IPS DF 19.7 (cell line): ENCODE measurements around the gene RARB.

Experiments
- DNase-seq: peaks from one replicate; pipeline ENCODE4 v3.0.0-alpha.2; 2013; ENCODE audit warnings: low read depth, low spot score

Gene RARB

DNA sequence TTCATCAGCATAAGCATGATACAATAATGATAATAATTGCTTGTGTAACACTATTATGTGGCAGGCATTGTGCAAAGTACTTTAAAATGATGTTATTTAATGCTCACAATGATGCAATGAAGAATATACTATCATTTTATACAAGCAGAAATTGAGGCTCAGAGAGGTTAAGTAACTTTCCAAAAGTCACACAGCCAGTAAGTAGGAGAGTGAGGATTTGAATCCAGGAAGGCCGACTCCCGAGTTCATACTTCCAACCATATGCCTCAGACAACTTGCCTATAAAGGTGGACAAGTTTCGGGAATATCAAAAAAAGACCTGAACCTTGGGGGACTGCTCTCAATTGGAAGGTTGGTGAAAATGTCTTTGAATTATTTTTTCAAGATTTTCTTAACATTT lies 19.9 kb downstream of the RARB start:
- no peak for DNase-seq

DNA sequence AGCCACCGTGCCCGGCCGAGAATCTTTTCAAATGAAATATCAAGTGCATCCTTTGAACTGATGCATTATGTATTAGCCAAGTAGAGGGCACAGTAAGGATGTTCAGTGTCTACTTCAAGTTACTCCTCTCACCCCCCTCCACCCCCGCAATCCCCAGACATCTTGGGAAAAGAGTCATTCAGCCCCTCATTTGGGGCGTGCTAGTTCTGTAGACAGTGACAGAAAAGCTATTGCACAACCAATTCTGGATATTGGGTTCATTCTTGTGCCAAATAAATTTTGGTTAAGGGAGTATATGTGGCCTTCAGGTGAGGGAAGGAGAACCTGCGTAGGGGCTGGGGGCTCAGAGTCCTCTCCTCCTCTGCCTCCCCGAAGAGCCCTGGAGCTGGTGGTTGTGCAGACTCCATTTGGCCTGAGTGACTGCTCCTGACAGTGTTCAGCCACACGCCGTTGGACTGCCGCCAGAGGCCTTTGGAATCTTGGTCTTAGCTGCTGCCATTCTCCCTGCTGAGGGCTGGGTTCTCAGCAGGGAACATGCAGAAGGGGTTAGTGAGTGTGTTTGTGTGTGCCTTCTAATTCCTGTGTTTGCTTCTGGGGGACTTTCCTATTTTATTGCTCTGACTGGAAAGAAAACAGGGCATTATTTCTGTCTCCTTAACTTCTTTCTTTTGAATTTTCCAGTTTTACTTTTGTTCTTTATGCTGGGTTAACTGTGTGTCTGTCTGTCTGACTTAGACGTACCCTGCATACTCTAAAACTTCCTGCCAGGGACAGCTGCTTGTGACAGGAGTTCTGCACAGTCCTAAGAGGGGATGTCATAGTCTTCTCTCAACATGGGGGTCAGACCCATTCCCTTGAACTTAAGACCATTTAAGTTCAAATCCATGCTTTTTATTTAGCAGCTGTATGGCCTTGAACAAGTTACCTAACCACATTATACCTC lies 21.0 kb downstream of the RARB start:
- no peak for DNase-seq

DNA sequence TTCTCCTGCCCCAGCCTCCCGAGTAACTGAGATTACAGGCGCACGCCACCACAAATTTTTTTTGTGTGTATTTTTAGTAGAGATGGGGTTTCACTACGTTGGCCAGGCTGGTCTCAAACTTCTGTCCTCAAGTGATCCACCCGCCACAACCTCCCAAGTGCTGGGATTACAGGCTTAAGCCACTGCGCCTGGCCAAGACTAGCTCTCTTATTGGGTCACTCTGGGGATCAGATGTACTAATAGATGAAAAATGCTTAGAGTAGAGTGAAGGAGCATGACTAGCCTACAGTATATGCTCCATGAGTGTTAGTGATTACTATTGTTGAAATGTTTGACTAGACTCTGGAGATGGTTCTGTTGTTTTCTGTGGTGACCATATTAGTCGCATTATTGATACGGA lies 21.8 kb downstream of the RARB start:
- DNase-seq: no peak

DNA sequence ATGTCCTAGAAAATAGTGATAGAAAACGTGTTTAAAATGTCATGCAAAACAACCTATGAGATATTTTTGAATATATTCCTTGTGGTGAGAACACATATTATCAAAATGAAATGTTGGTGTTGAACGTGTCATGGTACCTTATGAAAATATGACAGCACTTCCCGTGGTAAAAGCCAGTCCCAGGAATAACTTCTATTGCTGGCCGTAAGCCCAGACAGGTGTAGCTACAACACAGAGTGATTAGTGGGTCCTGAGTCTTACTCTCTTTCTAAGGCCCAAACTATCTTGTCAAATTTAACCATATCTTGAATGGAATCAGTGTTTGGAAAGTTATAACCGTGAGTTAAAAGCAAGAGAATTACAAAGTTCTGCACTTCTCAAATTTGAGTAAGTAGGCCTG lies 24.1 kb downstream of the RARB start:
- DNase-seq: no peak

DNA sequence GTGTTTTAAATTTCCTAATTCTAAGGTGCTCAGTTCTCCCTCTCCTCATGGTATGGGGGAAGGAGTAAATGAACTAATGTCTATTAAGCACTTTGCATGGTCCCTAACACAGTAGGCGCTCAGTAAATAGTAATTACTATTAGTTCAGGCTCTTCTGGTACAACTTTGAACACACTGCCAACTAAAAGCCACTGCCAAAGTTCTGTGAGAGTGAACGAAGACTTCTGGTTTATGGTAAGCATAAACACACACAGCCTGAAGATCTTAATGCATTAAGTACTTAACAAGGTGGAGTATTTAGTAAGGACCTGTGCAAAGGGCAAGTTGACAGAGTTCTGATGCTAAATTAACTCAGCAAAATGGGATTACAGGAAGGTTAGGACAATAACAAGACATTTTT lies 24.7 kb downstream of the RARB start:
- no peak for DNase-seq

DNA sequence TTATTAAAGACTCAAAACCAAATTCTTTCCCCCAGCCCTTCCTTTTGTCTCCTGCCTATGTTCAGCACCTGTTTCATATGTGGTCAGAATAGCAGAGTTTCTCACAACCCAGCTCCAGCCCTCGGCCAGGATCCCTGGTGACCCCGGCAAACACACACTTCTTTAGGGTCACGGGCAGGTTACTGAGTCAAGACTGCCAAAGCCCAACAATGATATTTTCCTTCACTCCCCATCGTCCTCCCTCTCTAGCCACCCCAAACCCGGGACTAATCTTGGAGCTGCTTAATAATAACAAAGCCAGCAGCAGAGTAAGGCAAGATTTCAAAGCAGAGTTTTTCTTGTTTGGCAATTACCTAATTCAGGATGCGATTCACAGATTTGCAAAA lies 25.5 kb downstream of the RARB start:
- DNase-seq: no peak

DNA sequence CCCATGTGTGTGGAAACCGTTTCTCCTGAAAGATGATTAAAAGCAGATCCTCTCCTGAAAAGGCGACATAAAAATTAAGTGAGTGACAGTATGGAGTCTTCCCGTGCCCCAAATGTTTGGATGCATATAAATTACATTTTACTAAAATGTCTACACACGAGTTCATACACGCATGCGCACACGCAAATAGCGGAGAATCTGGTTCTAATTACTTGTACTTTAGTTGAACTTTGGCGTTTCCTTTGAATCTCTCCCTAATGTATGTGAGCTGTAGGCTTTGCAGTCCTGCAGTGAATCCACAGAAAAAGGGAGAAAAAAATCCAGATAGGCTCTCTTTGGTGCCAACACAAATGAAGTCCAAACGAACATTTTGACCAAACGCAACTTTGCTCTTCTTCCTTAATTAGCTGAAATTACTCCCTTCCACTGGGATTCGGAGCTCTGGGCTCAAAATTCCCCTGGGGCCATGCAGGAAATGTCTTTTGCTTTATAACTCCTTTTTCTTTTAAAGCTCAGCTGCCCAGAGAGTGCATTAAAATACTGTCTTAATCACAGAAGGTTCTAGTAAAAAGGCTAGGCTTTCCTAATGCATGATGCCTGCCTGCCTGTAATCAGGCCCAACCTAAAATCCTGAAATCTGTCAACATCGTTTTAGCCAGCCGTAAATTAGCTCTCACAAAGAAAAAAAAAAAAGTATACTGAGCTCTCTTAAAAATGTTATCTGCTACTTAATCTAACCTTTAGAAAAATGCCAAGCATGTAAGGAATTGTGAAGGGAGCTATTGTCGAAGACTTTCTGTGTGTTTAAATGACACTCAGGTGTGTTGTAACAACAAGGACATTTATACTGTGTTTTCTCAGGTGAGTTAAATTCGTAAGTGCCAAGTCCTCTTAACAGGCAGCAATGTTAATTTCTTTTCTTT lies 26.2 kb downstream of the RARB start:
- DNase-seq: no peak

DNA sequence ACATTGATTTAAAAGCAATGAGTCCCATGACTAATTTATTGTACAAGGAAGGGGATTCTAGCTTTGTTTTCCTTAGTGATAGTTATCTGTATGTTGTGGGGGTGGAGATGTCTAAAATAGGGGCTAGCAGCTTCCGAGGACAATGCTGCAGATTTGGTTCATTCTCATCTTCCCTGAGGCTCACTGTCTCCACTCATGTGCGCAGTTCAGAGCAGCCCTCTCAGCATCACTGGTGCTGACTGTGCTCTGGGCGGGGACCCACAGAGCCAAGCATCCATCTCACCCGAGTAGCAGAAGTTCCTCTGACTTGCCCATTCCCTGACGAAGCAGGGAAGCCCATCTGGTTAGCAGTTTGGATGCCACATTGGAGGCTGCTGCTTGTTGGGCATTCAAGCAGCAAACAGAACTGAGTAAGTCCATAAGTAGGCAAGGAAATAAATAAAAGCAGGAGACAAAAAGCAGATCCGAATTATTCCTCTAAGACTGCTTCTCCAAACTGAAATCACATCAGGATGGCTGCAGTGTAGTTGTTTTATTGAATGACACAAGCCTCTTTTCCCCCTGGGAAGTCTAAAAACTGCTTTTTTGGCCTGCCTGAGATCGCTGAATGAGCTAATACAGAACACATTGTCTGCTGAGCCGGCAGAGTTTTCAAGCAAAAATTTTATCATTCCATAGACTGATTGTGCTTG lies 27.5 kb downstream of the RARB start:
- DNase-seq: no peak

DNA sequence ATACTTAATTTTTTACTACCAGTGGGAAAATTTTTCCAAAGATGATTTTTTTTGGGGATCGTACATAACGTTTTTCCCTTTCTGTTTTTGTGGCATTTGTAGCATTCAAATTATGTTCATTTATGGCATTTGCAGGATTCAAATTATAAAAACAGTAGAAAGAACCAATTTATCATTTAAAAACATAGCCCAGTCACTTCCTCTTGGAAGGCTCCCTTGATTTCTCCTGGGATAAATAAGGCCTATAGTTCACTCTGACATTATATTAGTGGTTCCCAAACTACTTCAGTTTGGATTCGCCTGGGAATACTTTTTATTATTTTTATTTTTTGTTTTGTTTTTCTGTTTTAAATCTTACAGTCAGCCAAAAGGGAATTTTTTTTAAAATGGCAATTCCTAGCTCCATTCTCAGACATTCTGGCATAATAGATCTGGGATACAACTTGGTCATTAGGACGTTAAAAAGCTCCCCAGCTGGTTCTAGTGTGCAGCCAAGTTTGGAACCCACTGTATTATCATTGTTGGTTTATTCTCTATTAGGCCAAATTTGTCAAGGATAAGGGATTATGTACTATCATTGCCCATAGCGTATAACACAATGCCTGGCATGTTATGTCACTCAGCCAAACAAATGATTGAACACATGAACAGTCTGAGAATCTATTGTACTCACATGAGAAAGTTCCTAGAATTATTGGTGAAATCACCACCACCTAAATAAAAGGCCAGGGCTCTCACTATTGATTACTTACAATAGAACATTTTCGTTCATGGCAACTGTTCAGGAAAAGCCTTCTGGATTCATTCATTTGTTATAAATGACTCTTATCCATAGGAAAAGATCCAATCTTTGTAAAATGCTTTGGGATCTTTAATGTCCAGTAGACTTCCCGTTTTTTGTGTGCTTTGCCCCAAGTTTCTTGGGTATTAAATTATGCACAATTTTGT lies 28.9 kb downstream of the RARB start:
- DNase-seq: no peak

DNA sequence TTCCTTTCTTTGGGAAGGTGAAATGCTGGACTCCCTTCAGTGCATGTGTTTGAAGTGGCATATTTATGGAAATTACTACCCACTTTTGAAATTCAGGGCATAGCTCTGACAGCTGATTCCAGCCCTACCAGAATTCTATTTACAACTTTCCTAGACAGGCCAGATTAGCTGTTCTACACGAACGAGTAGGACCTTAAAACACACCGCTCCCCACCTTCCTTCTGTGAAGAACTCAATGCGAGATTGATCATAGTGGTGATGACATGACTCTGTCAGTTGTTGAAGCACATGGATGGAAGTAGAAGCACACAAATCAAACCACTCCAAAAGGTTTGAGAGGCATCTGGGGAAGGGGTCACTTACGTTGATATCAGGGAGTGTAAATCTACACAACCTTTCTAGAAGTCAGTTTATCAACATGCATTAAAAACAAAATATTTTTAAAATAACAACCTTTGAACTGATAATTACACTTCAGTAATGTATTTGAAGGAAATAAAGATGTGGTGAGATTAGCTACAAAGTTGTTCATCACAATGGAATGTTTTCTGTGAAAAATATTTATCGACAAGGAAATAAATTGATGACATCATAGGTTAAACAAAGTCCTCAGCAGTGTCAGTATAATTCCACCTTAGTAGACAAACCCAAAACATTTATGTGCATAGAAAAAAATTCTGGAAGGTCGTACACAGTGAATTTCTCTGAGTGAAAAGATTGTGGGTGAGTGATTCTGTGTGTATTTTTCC lies 29.8 kb downstream of the RARB start:
- no peak for DNase-seq

DNA sequence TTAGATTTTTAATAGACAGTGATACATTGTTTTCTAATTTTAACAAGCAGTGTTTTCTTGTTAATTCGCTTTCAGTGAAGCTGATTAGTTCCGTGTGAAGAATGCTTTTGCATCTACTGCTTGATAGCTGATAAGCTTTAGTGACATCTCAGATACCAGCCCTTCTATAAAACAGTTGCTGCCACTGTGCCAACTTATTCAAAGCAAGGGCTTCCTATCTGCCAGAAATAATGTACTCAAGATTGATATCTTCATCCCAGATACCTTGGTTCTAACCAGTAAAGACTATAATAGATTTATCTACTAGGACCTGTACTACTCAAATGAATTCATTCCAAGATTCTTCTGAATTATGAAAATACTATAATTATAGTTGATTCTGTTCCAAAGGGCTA lies 30.4 kb downstream of the RARB start:
- DNase-seq: no peak

DNA sequence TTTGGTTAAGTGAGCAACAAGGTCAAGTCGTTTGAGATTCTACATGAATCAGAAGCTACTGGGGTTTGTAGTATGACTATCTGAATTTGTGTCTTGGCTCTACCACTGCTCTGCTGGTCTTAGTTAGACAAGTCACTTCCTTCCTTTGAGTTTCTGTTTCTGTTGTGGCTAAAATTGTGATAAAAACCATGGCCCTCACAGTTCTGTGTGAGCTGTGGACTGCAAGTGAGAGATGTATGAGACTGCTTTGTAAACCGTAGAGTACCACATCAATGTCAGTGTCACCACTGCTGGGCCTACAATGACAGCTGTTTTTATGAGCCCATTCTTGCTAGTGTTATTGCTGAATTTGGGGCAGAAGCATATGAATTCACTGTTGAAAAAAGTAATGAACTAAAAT lies 32.7 kb downstream of the RARB start:
- DNase-seq: no peak

DNA sequence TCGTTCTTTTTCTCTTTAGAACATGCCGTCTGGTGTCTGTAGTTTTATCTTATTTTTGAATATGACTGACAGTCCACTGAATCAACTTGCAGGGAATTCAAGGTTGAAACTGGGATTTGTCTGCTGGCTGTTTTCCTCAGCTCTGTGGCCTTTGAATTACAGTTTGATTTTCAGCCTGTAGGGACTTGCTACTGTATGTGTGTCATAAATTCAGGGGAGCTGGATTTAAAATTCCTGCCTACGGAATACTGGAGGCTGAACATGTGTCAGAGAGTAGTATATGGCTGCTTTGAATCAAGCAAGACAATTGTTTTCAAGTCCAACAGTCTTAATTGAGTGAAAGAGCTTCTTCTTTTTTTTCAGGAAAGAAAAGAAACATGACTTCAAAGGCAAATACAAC lies 33.9 kb downstream of the RARB start:
- no peak for DNase-seq

DNA sequence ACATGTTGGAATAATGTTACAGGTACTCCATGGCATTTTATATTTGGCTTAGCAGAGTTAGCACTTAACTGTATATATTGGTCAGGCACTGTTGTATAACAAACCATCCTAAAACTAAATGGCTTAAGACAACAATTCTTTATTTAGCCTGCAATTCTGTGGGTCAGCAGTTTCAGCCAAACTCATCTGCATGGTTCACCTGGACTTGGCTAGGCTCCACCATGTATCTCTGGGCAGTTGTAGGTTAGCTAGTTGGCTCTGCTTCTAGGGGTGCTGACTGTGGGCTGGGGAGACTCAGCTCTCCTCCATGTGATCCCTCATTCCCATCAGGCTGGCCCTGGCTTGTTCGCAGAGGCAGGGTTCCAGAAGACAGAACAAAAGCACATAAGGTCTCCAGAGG lies 34.4 kb downstream of the RARB start:
- no peak for DNase-seq

DNA sequence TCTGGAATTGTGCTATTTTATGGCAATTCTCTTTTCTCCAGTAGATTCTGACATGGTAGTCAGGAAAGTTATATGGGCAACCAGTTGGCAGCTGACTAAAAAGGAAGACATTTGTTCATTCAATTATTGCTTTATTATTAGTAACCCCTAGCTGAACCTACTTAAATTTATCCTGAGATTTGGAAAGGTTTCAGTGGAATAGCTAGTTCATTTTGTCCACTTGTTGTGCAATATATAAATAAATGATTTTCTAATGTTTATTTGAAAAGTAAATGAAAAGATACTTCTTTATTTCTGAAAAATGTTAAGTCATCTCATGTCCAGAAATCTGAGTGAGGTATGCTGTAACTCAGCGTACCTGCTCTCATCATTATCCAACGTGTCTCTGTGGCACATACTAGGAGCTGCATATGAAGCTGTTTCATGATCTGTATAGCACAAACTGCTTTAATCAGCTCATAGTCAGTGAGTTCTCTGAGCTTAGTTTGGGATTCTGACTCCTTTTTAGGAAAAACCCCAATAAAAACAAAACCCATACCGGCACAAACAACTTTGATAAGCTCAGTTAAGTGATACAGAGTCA lies 35.9 kb downstream of the RARB start:
- DNase-seq: no peak

DNA sequence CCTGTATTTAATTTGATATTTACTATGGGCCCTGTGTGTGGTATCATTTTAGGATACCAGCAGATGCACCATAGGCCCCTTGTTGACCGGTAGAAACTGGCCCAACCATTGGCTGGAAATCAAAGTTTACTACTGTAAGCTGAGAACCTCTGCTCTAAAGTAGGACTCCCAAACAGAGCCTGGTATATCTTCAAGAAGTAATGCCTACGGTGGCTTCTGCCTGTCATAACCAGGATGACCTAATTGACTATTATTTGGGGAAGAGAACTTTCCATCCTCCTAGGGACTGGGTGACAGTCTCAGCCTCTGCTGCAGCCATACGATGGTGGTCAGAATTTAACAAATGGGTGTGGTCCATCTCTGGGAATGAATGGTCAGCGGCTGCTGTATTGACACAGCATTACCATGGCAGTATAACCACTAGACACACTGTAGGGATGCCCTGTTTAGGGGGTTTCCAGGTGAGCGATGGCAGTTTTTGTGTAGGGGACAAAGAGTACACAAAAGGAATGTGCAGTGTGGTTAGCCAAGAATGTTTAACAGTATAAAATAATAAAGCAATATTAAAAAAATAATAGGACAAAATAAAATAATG lies 37.3 kb downstream of the RARB start:
- no peak for DNase-seq

DNA sequence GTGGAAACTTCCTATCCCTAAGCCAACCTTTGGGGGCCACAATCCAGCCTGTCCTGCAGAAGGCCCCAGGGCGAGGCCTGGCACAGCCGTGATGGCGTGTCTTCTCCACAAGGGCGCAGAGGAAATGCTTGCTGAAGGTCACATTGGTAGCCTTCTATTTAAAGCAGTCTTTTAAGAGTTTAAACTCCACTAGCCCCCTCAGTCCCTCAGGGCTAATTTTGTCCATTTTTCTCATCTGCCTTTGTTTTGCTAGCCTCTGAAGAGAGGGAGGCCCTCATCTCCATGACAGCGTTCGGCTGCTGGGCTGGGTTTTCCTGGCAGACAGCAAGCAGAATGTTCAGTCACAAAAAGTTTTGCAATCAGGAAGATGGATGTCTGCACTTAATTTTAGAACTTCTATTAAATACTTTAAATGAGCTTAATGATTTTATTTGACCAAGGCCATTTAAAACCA lies 40.8 kb downstream of the RARB start:
- no peak for DNase-seq

DNA sequence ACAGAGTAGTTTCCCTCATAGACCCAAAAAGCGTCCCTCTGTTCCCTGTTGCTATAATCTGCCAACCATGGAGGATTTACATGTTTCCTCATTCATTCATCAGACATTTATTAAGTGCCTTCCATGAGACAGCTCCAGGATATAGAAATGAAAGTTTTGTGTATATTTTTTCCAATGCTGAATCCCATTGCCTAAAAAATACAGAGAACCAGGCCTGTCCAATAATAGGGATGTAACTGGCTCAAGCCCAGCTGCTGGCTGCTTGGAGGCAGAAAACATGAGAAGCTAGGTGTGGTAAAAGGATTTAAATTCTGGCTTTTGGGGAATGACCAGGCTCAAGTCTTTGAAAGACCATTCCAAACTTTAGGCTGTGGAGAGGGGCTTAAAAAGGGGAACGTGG lies 41.5 kb downstream of the RARB start:
- no peak for DNase-seq

DNA sequence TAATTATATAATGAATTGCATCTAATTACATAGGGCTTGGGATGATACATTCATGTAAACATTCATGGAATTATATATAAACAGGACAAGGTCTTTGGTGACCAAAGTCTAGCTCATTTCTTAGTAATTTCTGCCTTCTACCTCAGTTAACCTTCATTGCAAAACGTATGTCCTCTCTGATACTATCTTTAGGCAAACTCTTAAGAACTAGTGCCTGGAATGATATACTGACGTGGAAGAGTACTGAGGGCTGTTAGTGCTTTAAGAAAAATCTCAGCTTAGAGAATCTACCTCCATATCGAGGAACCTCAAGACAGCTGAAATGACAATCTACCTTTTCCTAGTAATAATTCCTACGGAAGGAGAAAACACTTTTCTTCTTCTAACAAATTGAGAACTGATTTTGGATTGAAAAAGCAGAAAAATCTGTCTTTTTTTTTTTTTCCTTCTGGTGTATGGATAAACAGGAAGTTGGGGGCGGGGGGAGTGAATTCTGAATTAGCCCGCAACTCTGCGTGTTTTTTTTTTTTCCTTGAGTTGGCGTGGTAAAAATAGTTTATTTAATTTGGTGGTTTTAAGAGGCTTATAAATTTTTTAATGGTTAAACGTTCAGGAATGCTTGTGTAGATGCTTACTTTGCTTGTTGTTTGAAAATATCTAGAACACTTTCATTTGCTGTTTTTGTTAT lies 43.2 kb downstream of the RARB start:
- DNase-seq: no peak
